ENCODE results near the gene CORO2A. TPM values are rescaled to one million over a fixed set of nuclear protein-coding genes. Genes with fewer than 3 reads are reported as not detected.
"Not testable (repeated sequence)": the region's sequence is repeated elsewhere in the genome, so short reads cannot be mapped to it uniquely, and the experiment has no call there.

Gene CORO2A
- total and polyA plus RNA-seq, 11 donors = 0.09 to 2.2 (median 0.22) TPM

GRCh38 chr9:98091735-98092612 is 100.5 kb downstream of the CORO2A start:
- ATAC-seq (no peak), DNase-seq (no peak)
- 61 to 69% (median 65%) methylated on average over 17 of the region's 17 CpGs for WGBS, 4 donors
- peaks cover 0 to 10% (median 4%) of the 10 kb centered on the region in 12 donors for H3K4me1 ChIP-seq
- H3K4me3 ChIP-seq = no peak overlapping the region
- peaks cover 0 to 55% (median 0%) of the 10 kb centered on the region in 9 donors for H3K36me3 ChIP-seq
- peaks cover 0 to 35% (median 3%) of the 10 kb centered on the region in 9 donors for H3K27me3 ChIP-seq
- TF ChIP-seq CTCF (IDR thresholded peaks at IDR 0.05) (no peak), POLR2A (IDR thresholded peaks at IDR 0.05) (no peak)
- intact Hi-C loops (cut with DNase I) = no loop called here
- no peak overlapping the region for H3K27ac ChIP-seq
- no peaks in the 10 kb centered on the region for H3K9me3 ChIP-seq

DNA sequence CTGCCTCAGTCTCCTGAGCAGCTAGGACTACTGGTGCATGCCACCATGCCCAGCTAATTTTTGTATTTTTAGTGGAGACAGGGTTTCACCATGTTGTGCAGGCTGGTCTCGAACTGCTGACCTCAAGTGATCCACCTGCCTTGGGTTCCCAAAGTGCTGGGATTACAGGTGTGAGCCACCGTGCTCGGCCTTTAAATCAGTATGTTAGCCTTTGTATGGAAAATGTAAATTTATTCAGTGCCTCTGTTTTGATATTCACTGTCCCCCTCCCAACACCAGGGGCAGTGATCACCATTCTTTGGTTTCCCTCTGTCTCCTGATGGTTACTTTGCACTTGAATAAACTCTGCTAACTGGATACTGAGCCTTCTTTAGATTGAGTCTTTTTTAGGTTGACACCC is 101.8 kb downstream of the CORO2A start:
- H3K4me3 ChIP-seq; H3K27ac ChIP-seq; DNase-seq; H3K9me3 ChIP-seq; intact Hi-C loops (cut with DNase I); H3K4me1 ChIP-seq; ATAC-seq: not testable (repeated sequence)
- peaks cover 0 to 35% (median 3%) of the 10 kb centered on the region in 9 donors for H3K27me3 ChIP-seq
- 80 to 89% (median 82%) methylated on average over 3 of the region's 3 CpGs for WGBS, 4 donors
- peaks cover 0 to 58% (median 0%) of the 10 kb centered on the region in 9 donors for H3K36me3 ChIP-seq

DNA sequence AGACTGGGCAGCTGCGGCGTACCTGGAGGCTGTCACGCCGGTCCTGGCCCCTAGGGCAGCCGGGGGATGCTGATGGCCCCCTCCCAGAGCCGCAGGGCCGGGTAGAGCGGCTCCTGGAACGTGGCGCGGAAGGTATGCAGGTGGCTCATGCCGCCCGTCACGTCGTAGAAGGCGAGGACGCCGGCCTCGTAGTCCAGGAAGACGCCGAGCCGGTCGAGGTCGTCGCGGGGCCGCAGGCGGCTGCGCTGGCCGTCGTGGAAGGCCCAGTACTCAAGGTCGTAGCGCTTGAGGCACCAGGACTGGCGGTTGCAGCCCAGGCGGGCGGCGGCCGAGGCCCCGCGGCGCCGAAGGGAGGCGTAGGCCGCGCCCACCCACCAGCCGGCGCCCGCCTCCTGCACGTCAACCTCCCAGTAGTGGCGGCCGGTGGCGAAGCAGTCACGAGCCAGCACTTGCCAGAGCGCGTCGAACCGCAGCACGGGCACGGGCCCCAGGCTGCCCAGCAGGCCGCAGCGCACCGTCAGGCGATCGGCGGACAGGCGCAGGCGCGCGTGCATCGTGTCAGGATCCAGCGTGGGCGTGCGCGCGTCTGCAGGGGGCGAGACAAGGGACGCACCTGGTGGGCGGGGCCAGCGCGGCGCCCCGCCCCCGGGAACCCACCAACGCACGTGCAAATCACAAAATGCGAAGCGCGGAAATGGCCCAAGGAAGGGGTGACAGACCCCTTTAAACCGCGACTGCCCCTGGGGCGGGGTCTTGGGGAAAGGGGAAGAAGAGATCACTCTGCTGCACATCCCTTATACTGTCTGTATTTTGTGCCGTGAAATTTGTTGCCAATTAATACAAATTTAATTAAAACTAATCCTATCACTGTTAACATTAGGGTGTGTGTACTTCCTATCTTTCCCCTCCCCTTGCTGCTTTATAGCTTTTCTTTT is 104.8 kb downstream of the CORO2A start:
- intact Hi-C loops (cut with DNase I) = no loop called here
- ATAC-seq (peak in 3 of 4 donors; percentile 72 to 78 (median 77)), DNase-seq (peak; percentile 24 to 70 (median 39))
- Histone ChIP-seq H3K36me3 (peaks cover 0 to 67% (median 7%) of the 10 kb centered on the region in 9 donors), H3K27me3 (peaks cover 0 to 27% (median 3%) of the 10 kb centered on the region in 9 donors), H3K9me3 (no peaks in the 10 kb centered on the region), H3K27ac (no peak overlapping the region), H3K4me3 (peak overlapping the region in 10 of 12 donors; percentile 10 to 60 (median 46)), H3K4me1 (peaks cover 0 to 14% (median 4%) of the 10 kb centered on the region in 12 donors)
- WGBS, 4 donors = 20 to 34% (median 25%) methylated on average over 31 to 92 of the region's 92 CpGs
- no peak for TF ChIP-seq POLR2A (IDR thresholded peaks at IDR 0.05)
- no peak for TF ChIP-seq CTCF (IDR thresholded peaks at IDR 0.05)

DNA sequence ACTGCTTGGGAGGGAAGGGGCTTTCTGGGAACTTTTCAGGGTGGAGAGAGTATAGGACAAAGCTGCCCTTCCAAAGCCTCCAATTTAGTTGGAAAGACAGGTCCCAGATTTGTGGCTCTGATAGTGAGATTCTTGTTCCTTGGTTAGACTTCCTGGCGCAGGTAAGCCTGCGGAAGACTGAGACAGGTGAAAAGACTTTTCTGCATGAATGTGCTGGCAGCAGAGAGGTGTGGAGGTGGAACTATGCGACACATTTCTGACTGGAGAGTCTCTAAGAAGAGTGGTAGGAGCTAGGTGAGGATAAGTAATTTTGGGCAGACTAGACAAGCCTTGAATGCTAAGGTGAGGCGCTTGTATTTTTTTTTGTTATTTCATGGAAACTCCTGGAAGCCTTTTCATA is 106.0 kb downstream of the CORO2A start:
- Histone ChIP-seq H3K4me1 (peaks cover 0 to 26% (median 4%) of the 10 kb centered on the region in 12 donors), H3K27ac (no peak overlapping the region), H3K36me3 (peaks cover 0 to 79% (median 20%) of the 10 kb centered on the region in 9 donors), H3K9me3 (no peaks in the 10 kb centered on the region), H3K27me3 (peaks cover 0 to 20% (median 0%) of the 10 kb centered on the region in 9 donors), H3K4me3 (no peak overlapping the region)
- intact Hi-C loops (cut with DNase I) = no loop called here
- 95 to 100% (median 99%) methylated on average over 4 of the region's 4 CpGs for WGBS, 4 donors
- no peak for DNase-seq
- ATAC-seq = no peak
- TF ChIP-seq CTCF (IDR thresholded peaks at IDR 0.05) = no peak
- TF ChIP-seq POLR2A (IDR thresholded peaks at IDR 0.05) = no peak

Data from heart left ventricle (tissue), 16 donors.